GM18873 (cell line): Measurements from ENCODE around the gene TIMM9.
A peak's percentile ranks its signal among the peaks of the same experiment; 100 is the strongest.
"Not testable (repeated sequence)": the region's sequence is repeated elsewhere in the genome, so short reads cannot be mapped to it uniquely, and the experiment has no call there.

Experiments
- ATAC-seq: cut with Tn5 transposase; IDR thresholded peaks from one replicate; pipeline ENCODE4 v1.9.1; 2021; ENCODE audit warnings: mild to moderate bottlenecking, moderate library complexity, moderate number of reproducible peaks; ENCODE audit not compliant: unreplicated experiment, low FRiP score

TIMM9 gene

GRCh38 chr14:58398895-58399294 is 28.4 kb downstream of the TIMM9 start:
- ATAC-seq: no peak

- ATAC-seq: no peak
Measured at GRCh38 chr14:58398495-58398894, 28.8 kb downstream of the TIMM9 start.

- no peak for ATAC-seq
Measured at GRCh38 chr14:58397156-58397555, 30.2 kb downstream of the TIMM9 start.

DNA sequence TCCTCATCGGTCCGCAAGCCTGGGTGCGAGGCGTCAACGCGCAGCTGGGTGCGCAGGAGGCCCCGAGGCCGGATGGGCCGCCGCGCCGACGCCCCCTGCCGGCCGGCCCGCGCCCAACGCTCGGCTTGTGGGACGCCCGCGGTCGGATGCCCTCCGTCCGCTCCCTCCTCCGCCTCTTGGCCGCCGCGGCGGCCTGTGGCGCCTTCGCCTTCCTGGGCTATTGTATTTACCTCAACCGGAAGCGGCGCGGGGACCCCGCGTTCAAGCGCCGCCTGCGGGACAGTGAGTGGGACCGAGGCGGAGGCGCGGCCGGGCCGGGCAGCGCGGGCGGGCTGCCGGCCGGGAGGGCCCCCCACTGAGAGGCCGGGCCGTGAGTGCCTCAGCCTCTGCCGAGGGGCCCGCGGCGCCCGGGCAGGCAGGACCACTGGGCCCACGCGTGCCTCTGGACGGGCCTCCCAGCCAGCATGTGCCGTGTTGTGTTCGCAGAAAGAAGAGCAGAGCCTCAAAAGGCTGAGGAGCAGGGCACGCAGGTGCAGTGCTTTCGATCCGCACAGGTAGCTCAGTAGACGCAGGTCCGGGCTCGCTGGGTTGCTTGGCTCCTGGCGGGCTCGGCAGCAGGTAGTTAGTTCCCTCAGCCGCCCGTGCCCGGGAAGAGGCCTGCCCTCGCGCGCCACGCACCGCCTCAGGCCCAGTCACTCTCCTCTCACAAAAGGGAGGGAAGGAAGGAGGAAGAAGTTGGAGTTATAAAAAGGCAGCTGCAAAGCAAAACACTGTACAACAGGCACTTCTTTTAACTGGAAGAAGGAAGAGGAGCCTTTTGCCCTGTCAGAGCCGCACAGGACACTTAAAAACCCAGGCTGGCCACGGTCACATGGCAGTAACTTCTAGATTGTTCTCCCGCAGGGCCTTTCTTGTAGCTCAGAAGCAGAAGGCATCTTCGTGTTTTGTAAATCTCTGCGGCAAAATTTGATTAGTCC is 31.2 kb downstream of the TIMM9 start, which contains the start of gene TOMM20L:
TOMM20L (plus strand) TSS at position 119 of the 977 bp plus-strand sequence; CDS start at position 147, 28 bp downstream.
- ATAC-seq: peak; percentile 66

DNA sequence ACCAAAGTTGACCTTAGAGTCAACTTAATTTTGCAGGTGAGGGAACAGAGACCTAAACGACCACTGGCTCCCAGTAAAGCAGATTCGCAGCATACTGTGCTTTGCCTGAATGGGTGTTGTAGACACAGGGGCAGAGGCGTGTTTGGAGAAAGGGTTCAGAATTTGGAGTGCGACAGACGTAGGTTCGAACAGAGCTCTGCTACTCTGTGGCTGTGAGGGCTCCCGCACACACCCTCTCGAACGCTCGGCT is 31.8 kb downstream of the TIMM9 start:
- no peak for ATAC-seq

- ATAC-seq: no peak
Measured at GRCh38 chr14:58390830-58391229, 36.5 kb downstream of the TIMM9 start.

GRCh38 chr14:58376791-58377190 is 50.5 kb downstream of the TIMM9 start:
- ATAC-seq: no peak

DNA sequence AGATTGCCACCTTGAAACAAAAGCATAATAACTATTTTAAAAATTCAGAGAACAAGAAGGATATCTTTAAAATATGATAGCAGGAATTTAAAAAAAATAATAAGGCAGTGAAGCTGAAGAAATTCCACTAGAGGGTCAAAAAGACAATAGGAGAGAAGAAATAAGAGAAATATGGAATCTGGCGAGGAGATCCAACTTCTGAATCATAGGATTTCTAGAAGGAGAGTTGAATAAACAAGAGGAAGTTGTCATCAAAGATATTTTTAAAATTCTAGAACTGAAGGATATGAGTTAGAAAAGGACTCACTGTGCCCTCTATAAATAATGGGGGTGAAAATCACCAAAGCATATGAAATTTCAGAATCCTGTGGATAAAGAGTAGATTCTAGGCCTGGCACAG is 58.4 kb downstream of the TIMM9 start:
- no peak for ATAC-seq

- ATAC-seq: no peak
Measured at GRCh38 chr14:58367296-58367695, 60.0 kb downstream of the TIMM9 start.

DNA sequence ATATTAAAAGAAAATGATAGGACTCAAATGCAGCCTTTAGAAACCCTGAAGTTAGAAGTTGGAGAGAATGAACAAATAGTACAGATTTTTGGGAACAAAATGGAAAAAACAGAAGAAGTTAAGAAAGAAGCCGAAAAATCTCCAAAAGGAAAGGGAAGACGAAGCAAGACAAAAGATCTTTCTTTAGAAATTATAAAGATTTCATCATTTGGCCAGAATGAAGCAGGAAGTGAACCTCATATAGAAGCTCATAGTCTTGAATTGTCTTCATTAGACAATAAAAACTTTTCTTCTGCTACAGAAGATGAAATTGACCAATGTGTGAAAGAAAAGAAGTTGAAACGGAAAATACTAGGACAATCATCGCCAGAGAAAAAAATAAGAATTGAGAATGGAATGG is 63.0 kb downstream of the TIMM9 start:
- no peak for ATAC-seq

DNA sequence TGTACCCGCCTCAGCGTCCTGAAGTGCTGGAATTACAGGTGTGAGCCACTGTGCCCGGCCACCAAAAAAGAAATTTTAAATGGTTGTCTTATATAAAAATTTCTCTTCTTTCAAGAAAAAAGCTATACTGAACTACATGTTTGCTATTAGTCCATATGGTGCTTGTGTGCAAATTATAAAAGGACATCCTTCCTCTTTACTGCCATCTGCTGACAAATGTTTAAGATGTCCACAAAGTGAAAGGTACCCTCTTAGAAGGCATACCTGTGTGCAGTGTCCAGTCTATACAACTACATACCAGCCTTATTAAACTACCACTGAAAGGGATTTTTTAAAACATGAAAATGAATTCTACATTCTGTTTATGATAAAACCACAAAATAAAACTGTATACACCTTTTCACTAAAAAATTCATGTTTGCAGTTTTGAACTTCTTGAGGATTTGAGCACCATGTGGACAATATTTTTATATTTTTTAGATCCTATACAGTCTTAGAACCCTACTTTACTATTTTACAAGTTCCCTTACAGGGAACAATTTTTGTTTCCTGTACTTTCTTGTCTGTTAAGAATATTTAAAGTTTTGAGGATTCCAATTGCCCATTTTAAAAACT is 64.4 kb downstream of the TIMM9 start:
- no peak for ATAC-seq

GRCh38 chr14:58362272-58362671 is 65.1 kb downstream of the TIMM9 start:
- ATAC-seq: not testable (repeated sequence)
